SK-N-DZ (cell line): Measurements from ENCODE around the gene ACBD6. TPM values are rescaled to one million over a fixed set of nuclear protein-coding genes. Genes with fewer than 3 reads are reported as not detected.
"Not testable (repeated sequence)": the region's sequence is repeated elsewhere in the genome, so short reads cannot be mapped to it uniquely, and the experiment has no call there.

Source experiments
- DNase-seq: peaks from one replicate; pipeline ENCODE4 v3.0.0-alpha.2; 2015; ENCODE audit warnings: low spot score
- polyA plus RNA-seq, 2 experiments: library from polyadenylated mRNA; depleted of rRNA; stranded (reverse); fragments of >200 nt; gene quantifications; 2 replicates each; pipeline ENCODE4 v1.2.3, GENCODE V29; 2014

Gene ACBD6, protein sequence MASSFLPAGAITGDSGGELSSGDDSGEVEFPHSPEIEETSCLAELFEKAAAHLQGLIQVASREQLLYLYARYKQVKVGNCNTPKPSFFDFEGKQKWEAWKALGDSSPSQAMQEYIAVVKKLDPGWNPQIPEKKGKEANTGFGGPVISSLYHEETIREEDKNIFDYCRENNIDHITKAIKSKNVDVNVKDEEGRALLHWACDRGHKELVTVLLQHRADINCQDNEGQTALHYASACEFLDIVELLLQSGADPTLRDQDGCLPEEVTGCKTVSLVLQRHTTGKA
- polyA plus RNA-seq (2014; cell fraction: cytosol; rRNA removed): 58.9 and 72.3 TPM in 2 replicates
- polyA plus RNA-seq (2014; cell fraction: nucleus; rRNA removed): 86.0 and 102 TPM in 2 replicates

DNA sequence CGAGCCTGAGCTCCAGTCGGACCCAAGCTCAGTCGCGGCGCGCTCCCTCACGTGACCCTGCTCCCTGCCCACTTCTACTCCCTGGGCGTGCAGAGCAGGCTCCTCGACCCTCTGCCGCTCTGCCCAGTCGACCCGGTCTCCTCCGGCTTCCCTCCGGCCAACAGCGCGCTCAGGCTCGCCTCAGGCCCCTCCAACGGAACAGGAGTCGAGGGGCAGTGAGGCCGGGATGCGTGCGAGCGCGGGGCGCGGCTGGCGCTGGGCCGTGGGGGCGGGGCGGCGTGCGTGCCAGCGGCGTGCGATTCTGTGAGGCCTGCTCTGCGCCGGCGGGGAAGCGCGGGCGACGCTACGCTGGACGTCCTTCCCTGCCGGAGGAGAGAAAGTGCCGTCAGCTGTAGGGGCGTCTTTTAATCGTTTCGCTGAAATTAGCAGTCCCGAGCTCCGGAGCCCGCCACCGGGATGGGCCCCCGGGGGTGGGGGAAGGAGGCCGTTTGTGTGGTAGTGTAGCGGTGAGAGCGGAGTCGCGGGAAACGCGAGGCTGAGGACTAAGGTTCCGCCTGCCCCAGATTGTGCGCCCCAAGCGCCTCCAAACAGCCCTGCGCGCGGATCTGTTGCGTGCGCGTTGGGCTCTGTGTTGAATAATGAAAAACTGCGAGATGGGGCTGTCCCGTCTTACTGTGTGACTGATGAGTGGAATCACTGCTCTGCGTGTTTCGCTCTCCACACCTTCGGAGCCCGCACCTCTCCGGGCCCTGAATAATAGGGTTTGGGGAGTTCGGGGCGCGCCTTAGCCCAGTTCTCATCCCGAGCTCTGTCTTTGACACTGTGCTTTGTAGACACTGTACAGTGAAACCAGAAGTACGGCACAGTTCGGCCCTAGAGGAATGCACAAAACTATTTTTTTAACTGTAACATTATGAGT, at the start of gene ACBD6:
TSS of gene ACBD6 (minus strand) at position 217 of the 919 bp plus-strand sequence. CDS start 311 bp downstream, outside the sequence.
- DNase-seq: peak; percentile 82

- no peak for DNase-seq
Measured at GRCh38 chr1:180551997-180552396, 49.6 kb upstream of the ACBD6 start.

- no peak for DNase-seq
Measured at GRCh38 chr1:180550241-180550640, 47.9 kb upstream of the ACBD6 start.

GRCh38 chr1:180549770-180550169, 47.4 kb upstream of the ACBD6 start:
- DNase-seq: not testable (repeated sequence)

DNA sequence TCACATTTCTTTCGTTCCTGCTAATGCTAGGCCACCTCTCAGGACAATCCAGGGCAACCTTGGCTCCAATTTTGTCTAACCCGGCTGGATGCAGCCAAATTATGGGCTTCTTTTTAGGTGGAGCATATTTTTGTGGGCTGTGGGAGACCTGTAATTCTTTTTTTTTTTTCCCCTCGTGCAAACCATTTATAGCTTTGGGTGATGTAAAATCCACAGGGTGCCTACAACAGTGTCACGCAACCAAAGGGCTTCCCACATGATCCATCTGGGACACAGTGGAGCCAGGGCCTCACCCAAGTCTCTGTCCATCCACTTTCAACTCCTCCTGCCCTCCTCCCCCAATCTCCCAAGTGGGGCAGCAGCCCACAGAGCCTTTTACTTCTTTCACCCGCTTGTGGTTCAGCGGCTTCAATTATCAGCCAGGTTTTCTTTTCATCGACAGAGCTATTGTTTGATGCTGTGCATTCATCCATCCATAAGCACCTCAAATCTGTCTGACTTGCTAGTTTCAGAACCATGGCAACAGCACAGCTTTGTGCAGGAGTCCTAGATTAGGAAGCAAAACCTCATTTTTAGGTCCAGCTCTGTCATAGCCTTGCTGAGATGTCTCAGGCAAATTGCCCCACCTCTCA, 46.4 kb upstream of the ACBD6 start:
- DNase-seq: no peak

DNA sequence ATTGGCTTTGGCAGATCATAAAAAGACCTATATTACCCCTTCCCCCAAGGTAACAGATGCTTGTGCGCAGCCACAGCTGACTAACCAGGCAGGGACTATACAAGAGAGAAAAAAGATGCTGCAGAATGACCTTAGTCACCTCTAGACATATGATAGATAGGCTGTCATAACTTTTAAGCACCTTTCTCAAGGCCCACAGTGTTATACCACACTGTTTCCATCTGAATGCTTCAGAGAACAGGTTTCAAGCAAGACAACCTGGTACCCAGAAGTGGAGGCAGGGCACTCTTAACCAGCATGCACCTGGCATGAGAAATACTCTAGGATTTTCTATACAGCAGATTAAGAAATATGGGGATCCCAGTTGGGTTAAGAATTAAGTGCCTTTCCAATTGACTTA, 43.6 kb upstream of the ACBD6 start:
- no peak for DNase-seq

DNA sequence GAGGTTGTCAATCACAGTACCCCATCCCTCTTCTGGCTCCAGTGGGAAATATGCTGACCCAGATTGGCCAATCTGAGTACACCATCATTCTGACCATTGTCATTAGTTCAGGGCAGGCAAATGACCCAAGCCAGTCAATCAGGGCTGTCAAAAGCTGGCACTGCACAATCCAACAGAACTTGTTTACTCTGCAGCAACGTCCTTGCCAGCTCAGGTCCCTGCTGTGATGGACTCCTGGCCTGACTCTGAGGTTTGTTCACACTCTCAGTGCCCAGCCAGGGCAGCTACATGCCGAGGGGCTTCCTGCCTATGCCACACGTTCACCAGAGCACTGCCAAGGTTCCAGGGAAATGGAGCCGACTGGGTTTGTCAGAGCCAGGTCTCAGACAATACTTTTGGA, 41.7 kb upstream of the ACBD6 start:
- DNase-seq: no peak

DNA sequence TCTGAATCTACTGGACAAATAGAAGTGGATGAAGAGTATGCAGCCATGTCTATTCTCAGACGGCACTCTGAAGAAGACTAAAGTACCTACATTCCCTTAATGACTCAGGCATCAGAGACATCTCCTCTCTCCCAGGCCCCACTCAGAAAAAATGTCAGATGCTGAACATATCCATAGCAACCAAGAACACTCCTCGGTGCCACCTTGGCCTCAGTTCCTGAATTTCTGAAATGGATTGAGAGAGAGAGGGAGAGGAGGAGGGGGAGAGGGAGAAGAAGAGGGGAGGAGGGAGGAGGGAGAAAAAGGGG, 40.4 kb upstream of the ACBD6 start:
- DNase-seq: no peak

DNA sequence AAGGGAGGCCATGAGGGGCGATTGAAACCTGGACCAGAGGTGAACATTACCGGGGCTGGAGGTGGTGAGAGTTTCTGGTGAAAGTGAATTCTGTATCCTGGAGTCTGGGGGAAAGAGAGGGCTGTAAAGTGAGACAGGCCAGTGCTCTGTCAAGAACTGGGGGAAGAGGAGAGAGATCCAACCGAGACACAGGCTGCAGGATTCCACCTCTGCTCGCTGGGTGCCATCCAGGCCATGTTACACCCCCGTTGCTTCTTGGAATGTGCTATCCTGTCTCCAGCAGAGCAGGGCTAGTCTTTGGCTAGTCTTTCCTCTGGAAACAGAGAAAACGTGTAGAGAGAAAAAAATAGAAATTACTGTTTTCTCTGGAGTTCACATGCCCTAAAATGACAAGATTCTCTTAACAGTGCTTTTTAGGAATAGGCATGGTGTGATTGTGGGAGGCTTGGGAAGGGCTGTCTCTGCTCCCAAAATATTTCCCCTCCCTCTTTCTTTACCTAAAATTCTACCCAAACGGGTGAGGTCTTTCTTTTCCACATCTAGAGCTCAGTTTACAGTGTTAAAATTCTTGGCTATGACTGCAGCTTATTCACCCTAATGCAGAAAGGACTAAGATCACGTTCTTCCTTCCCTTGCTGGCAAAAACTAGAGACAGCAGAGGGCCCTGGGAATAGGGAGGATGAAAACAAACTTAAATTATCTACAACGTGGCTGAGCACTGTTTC, 39.9 kb upstream of the ACBD6 start:
- DNase-seq: no peak

GRCh38 chr1:180540697-180541594, 38.6 kb upstream of the ACBD6 start:
- no peak for DNase-seq

- no peak for DNase-seq
Measured at GRCh38 chr1:180539136-180539535, 36.8 kb upstream of the ACBD6 start.

DNA sequence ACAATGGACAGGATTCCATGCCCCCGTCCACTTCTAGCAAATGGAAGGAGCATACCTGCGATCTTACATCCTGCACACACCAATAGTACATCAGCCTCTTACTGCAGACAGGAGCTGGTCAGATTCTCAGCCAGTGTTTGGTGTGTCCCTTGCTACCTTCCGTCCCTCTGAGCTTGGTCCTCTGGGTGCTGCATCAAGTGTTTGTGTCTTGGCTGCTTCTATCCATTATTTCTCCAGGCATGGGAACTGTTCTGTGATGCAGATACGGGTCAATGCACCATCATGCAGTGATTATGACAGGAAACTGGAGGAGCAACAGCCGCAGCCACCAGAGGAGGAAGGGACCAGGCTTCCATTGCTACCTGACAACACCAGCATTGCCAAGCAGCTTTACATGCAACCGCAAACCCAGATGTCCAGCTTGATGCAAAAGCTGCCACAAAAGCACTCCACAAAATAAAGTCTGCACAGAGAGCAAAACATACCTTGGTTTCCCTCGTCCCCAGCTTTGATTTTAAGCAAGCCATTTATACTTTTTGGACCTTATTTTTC, 34.5 kb upstream of the ACBD6 start:
- no peak for DNase-seq

DNA sequence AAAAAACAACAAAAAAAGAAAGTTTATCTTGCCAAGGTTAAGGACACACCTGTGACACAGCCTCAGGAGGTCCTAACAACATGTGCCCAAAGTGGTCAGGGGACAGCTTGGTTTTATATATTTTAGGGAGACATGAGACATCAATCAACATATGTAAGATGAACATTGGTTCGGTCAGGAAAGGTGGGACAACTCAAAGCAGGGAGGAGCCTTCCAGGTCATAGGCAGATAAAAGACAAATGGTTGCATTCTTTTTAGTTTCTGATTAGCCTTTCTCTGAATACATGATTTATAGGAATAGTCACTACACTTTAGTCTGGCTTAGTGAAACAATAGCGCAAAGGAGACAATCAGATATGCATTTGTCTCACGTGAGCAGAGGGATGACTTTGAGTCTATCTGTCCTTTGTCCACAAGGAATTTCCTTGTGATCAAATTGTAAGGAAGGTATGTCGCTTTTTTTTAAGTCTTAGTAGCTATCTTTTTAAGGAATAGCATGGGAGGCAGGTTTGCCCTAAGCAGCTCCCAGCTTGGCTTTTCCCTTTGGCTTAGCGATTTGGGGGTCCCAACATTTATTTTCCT, 33.1 kb upstream of the ACBD6 start:
- DNase-seq: no peak

- no peak for DNase-seq
Measured at GRCh38 chr1:180534214-180534613, 31.8 kb upstream of the ACBD6 start.

- DNase-seq: peak; percentile 51
Measured at GRCh38 chr1:180533266-180533987, 31.1 kb upstream of the ACBD6 start.

DNA sequence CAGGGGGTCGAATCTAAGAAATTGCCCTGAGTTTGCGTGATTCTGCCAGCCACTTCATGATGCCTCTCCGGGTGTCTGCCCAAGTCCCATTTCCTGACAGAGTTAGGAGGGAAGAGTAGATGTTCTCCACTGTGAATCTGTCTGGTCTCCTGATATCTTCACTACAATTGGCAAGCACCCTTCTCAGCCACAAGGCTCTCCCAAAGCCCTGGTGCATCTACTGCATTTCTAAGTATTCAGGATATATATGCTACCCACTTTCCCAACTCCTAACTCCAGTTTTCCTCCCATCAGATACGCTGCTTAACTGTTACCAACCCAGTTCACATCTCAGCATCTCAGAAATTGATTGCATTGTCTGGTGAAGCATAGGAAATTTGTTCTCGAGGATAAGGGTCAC, 30.5 kb upstream of the ACBD6 start:
- no peak for DNase-seq

GRCh38 chr1:180530501-180530900, 28.1 kb upstream of the ACBD6 start:
- DNase-seq: no peak

GRCh38 chr1:180528868-180529470, 26.6 kb upstream of the ACBD6 start:
- DNase-seq: no peak
